HepG2 (cell line): ENCODE data around the gene MCOLN1. TPM values are rescaled to one million over a fixed set of nuclear protein-coding genes. Genes with fewer than 3 reads are reported as not detected.

Experiments used
- ATF7-NPFF ChIP-seq: sonication (generic); formaldehyde crosslinking; IDR thresholded peaks from 2 replicates; pipeline ENCODE4 v1.8.1; 2023; ENCODE audit warnings: mild to moderate bottlenecking, low read depth, missing genetic modification reagents, moderate library complexity
- CEBPB ChIP-seq: IDR thresholded peaks from 2 replicates; pipeline ENCODE4 v1.6.1; 2011; ENCODE audit warnings: low read depth, low read length, improper control_type of control experiment, borderline replicate concordance
- CREB1 ChIP-seq, 2 experiments: fragments of 450-650 bp in 1 of 2; IDR thresholded peaks; 2 replicates each; pipeline ENCODE4 v1.6.1; 2016 to 2017; ENCODE audit warnings: control low read depth in 1 of 2, mild to moderate bottlenecking in 1 of 2, missing compliant biosample characterization in 1 of 2, missing genetic modification characterization in 1 of 2
- EZH2 ChIP-seq: conservative IDR thresholded peaks from 2 replicates; pipeline ENCODE4 v1.6.1; 2012; ENCODE audit warnings: mild to moderate bottlenecking, low read depth, low read length, moderate library complexity
- FIP1L1 ChIP-seq: fragments of 200-400 bp; formaldehyde crosslinking; IDR thresholded peaks from 2 replicates; pipeline ENCODE4 v1.6.1; 2018; ENCODE audit warnings: low read depth, mild to moderate bottlenecking, low read length, moderate library complexity, borderline replicate concordance; ENCODE audit not compliant: insufficient read depth
- HOXA5 ChIP-seq: sonication (generic); formaldehyde crosslinking; IDR thresholded peaks from 2 replicates; pipeline ENCODE4 v1.4.0; 2020; ENCODE audit warnings: missing genetic modification reagents
- TEAD3 ChIP-seq: optimal IDR thresholded peaks from 2 replicates; pipeline ENCODE3; 2016; ENCODE audit warnings: borderline replicate concordance
- U2AF1 ChIP-seq: fragments of 200-400 bp; formaldehyde crosslinking; optimal IDR thresholded peaks from 2 replicates; pipeline ENCODE3; 2017; ENCODE audit warnings: mild to moderate bottlenecking, low read depth, low read length
- ZBTB8A ChIP-seq: sonication (generic); formaldehyde crosslinking; IDR thresholded peaks from 2 replicates; pipeline ENCODE4 v1.4.0; 2020; ENCODE audit warnings: mild to moderate bottlenecking, low read depth, missing genetic modification reagents, borderline replicate concordance
- ZEB1 ChIP-seq: IDR thresholded peaks from 2 replicates; pipeline ENCODE4 v1.6.1; 2012; ENCODE audit warnings: mild to moderate bottlenecking, low read depth, inconsistent platforms; ENCODE audit not compliant: insufficient replicate concordance
- ZNF30 ChIP-seq: sonication (generic); formaldehyde crosslinking; IDR thresholded peaks from 2 replicates; pipeline ENCODE4 v1.5.0; 2020; ENCODE audit warnings: mild to moderate bottlenecking, missing genetic modification reagents
- ZNF510 ChIP-seq: sonication (generic); formaldehyde crosslinking; IDR thresholded peaks from 2 replicates; pipeline ENCODE4 v1.4.0; 2020; ENCODE audit warnings: low read depth, mild to moderate bottlenecking, missing genetic modification reagents
- ZNF878 ChIP-seq: sonication (generic); formaldehyde crosslinking; IDR thresholded peaks from 2 replicates; pipeline ENCODE4 v1.8.1; 2023; ENCODE audit warnings: mild to moderate bottlenecking, missing genetic modification reagents, moderate library complexity
- polyA plus RNA-seq, 8 experiments: library from polyadenylated mRNA; depleted of rRNA in 3 of 8; stranded (reverse) in 7 of 8; unstranded in 1 of 8; fragments of >200 nt; fragmentation: Illumina TruSeq in 4 of 8; extraction: Trizol in 4 of 8; gene quantifications; 2 replicates each; pipeline versions ENCODE4 v1.2.1 to v1.2.3, GENCODE V29; 2011 to 2016; ENCODE audit warnings: low read depth in 4 of 8, missing spikeins in 1 of 8, mixed read lengths in 1 of 8; ENCODE audit not compliant: insufficient read depth in 1 of 8
- total RNA-seq, 5 experiments: library from RNA; depleted of rRNA; stranded (reverse); fragments of >200 nt; fragmentation: Illumina TruSeq; extraction: Trizol; gene quantifications; 2 replicates each; pipeline ENCODE4 v1.2.3, GENCODE V29; 2016; ENCODE audit warnings: low read depth in 1 of 5
- TF ChIP-seq, protein P1 (sequence below): sonication (generic); formaldehyde crosslinking; IDR thresholded peaks from 2 replicates; pipeline ENCODE4 v1.4.0; 2020; ENCODE audit warnings: missing genetic modification reagents, mild to moderate bottlenecking, borderline replicate concordance
- TF ChIP-seq, protein P2 (sequence below): sonication (generic); formaldehyde crosslinking; IDR thresholded peaks from 2 replicates; pipeline ENCODE4; 2020; ENCODE audit warnings: missing genetic modification reagents, mild to moderate bottlenecking, borderline replicate concordance
- TF ChIP-seq, protein P3 (sequence below): sonication (generic); formaldehyde crosslinking; IDR thresholded peaks from 2 replicates; pipeline ENCODE4 v1.4.0; 2020; ENCODE audit warnings: missing genetic modification reagents; ENCODE audit errors: not compliant biosample characterization
- TF ChIP-seq, protein P4 (sequence below): sonication (generic); formaldehyde crosslinking; IDR thresholded peaks from 2 replicates; pipeline ENCODE4 v1.4.0; 2020; ENCODE audit warnings: mild to moderate bottlenecking, missing genetic modification reagents
- TF ChIP-seq, protein P5 (sequence below): sonication (generic); formaldehyde crosslinking; IDR thresholded peaks from 2 replicates; pipeline ENCODE4 v1.8.1; 2023; ENCODE audit warnings: mild to moderate bottlenecking, inconsistent platforms, moderate library complexity, missing genetic modification reagents, borderline replicate concordance

The MCOLN1 gene
- total and polyA plus RNA-seq, 2 of the 13 experiments (the other 11 are each of a cell fraction or from before 2014, with no cell fraction given), result 3.4 to 15.7 TPM

DNA sequence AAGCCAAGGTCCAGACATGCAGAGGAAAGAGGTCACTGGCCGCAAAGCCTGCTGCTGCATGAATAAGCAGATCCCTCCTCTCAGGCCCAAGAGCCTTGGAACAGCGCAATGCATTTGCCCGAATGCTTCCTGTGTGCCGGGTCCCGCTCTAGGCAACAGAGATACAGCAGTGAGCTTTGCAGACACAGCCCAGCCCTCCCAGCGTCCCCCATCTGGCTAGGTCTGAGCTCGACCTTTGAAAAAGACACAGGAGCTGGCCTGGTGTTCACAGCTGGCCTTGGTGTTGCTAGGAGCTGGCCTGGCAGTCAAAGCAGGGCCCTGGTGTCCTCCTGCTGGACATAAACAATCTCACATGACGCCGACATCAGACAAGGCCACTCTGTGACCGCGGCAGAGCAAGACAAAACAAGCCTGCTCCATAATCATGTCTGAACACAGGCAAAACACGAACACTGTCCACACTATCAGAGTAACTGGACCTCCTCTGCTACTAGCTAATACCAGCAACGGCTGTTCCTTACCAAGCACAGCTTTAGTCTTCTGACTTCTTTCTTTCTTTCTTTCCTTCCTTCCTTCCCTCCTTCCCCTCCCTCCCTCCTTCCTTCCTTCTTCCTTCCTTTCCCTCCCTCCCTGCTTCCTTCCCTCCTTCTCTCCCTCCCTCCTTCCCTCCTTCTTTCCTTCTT is 27.9 kb upstream of the MCOLN1 start (continued):
- TF ChIP-seq, protein P1, sequence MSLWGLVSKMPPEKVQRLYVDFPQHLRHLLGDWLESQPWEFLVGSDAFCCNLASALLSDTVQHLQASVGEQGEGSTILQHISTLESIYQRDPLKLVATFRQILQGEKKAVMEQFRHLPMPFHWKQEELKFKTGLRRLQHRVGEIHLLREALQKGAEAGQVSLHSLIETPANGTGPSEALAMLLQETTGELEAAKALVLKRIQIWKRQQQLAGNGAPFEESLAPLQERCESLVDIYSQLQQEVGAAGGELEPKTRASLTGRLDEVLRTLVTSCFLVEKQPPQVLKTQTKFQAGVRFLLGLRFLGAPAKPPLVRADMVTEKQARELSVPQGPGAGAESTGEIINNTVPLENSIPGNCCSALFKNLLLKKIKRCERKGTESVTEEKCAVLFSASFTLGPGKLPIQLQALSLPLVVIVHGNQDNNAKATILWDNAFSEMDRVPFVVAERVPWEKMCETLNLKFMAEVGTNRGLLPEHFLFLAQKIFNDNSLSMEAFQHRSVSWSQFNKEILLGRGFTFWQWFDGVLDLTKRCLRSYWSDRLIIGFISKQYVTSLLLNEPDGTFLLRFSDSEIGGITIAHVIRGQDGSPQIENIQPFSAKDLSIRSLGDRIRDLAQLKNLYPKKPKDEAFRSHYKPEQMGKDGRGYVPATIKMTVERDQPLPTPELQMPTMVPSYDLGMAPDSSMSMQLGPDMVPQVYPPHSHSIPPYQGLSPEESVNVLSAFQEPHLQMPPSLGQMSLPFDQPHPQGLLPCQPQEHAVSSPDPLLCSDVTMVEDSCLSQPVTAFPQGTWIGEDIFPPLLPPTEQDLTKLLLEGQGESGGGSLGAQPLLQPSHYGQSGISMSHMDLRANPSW (CRISPR knock-in tag), result peak; percentile 69; the same call in 1 of the 2 replicates
- TF ChIP-seq, protein P2, sequence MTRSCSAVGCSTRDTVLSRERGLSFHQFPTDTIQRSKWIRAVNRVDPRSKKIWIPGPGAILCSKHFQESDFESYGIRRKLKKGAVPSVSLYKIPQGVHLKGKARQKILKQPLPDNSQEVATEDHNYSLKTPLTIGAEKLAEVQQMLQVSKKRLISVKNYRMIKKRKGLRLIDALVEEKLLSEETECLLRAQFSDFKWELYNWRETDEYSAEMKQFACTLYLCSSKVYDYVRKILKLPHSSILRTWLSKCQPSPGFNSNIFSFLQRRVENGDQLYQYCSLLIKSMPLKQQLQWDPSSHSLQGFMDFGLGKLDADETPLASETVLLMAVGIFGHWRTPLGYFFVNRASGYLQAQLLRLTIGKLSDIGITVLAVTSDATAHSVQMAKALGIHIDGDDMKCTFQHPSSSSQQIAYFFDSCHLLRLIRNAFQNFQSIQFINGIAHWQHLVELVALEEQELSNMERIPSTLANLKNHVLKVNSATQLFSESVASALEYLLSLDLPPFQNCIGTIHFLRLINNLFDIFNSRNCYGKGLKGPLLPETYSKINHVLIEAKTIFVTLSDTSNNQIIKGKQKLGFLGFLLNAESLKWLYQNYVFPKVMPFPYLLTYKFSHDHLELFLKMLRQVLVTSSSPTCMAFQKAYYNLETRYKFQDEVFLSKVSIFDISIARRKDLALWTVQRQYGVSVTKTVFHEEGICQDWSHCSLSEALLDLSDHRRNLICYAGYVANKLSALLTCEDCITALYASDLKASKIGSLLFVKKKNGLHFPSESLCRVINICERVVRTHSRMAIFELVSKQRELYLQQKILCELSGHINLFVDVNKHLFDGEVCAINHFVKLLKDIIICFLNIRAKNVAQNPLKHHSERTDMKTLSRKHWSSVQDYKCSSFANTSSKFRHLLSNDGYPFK (CRISPR knock-in tag), result peak; percentile 54; the same call in 1 of the 2 replicates
- TF ChIP-seq TEAD3 (CRISPR knock-in tag) (peak; percentile 66), ZBTB8A (CRISPR knock-in tag) (no peak), EZH2 (no peak), FIP1L1 (no peak), U2AF1 (no peak), ATF7-NPFF (CRISPR knock-in tag) (no peak), ZEB1 (no peak), ZNF510 (CRISPR knock-in tag) (no peak), ZNF30 (CRISPR knock-in tag) (no peak), CREB1 (IDR thresholded peaks at IDR 0.05) (no peak), CREB1 (CRISPR knock-in tag; IDR thresholded peaks at IDR 0.05) (no peak), HOXA5 (CRISPR knock-in tag) (no peak), CEBPB (no peak), ZNF878 (CRISPR knock-in tag) (no peak)
- TF ChIP-seq, protein P3, sequence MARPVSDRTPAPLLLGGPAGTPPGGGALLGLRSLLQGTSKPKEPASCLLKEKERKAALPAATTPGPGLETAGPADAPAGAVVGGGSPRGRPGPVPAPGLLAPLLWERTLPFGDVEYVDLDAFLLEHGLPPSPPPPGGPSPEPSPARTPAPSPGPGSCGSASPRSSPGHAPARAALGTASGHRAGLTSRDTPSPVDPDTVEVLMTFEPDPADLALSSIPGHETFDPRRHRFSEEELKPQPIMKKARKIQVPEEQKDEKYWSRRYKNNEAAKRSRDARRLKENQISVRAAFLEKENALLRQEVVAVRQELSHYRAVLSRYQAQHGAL (CRISPR knock-in tag), result no peak
- TF ChIP-seq, protein P4, sequence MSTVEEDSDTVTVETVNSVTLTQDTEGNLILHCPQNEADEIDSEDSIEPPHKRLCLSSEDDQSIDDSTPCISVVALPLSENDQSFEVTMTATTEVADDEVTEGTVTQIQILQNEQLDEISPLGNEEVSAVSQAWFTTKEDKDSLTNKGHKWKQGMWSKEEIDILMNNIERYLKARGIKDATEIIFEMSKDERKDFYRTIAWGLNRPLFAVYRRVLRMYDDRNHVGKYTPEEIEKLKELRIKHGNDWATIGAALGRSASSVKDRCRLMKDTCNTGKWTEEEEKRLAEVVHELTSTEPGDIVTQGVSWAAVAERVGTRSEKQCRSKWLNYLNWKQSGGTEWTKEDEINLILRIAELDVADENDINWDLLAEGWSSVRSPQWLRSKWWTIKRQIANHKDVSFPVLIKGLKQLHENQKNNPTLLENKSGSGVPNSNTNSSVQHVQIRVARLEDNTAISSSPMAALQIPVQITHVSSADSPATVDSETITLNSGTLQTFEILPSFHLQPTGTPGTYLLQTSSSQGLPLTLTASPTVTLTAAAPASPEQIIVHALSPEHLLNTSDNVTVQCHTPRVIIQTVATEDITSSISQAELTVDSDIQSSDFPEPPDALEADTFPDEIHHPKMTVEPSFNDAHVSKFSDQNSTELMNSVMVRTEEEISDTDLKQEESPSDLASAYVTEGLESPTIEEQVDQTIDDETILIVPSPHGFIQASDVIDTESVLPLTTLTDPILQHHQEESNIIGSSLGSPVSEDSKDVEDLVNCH (CRISPR knock-in tag), result no peak
- TF ChIP-seq, protein P5, sequence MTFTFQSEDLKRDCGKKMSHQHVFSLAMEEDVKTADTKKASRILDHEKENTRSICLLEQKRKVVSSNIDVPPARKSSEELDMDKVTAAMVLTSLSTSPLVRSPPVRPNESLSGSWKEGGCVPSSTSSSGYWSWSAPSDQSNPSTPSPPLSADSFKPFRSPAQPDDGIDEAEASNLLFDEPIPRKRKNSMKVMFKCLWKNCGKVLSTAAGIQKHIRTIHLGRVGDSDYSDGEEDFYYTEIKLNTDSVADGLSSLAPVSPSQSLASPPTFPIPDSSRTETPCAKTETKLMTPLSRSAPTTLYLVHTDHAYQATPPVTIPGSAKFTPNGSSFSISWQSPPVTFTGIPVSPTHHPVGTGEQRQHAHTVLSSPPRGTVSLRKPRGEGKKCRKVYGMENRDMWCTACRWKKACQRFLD (CRISPR knock-in tag), result no peak
